Endometrial microvascular endothelial cells (primary cell): Measurements from ENCODE around the gene SRCIN1. TPM values are rescaled to one million over a fixed set of nuclear protein-coding genes. Genes with fewer than 3 reads are reported as not detected.

Experiments
- in situ Hi-C: cut with HindIII; loops from 2 replicates; pipeline ENCODE4 v1.10.0; 2017; ENCODE audit warnings: low sequenced_read_pairs, low pct_unique_long_range_greater_than_20kb; ENCODE audit errors: inconsistent ontology term
- total RNA-seq: library from RNA; depleted of rRNA; stranded (reverse); fragments of >200 nt; gene quantifications from one replicate; pipeline ENCODE4 v1.2.3, GENCODE V29; 2015; ENCODE audit errors: inconsistent ontology term

SRCIN1 gene
- total RNA-seq, 1 donor from 2014 or later = 0.37 TPM

- in situ Hi-C loops = no loop called here
Measured at GRCh38 chr17:38587203-38587602, 18.5 kb downstream of the SRCIN1 start.

GRCh38 chr17:38586788-38587187 lies 19.0 kb downstream of the SRCIN1 start:
- in situ Hi-C loops = no loop called here

GRCh38 chr17:38585918-38586529 lies 19.7 kb downstream of the SRCIN1 start:
- in situ Hi-C loops = no loop called here

- in situ Hi-C loops = no loop called here
Measured at GRCh38 chr17:38585056-38585917, 20.5 kb downstream of the SRCIN1 start.

- in situ Hi-C loops = no loop called here
Measured at GRCh38 chr17:38584350-38584925, 21.3 kb downstream of the SRCIN1 start.

GRCh38 chr17:38583828-38584349 lies 21.9 kb downstream of the SRCIN1 start:
- in situ Hi-C loops = no loop called here

- in situ Hi-C loops = no loop called here
Measured at GRCh38 chr17:38583176-38583575, 22.6 kb downstream of the SRCIN1 start.

GRCh38 chr17:38582069-38582468 lies 23.7 kb downstream of the SRCIN1 start:
- in situ Hi-C loops = no loop called here

- in situ Hi-C loops = no loop called here
Measured at GRCh38 chr17:38579934-38580333, 25.8 kb downstream of the SRCIN1 start.

GRCh38 chr17:38579083-38579480 lies 26.7 kb downstream of the SRCIN1 start:
- in situ Hi-C loops = no loop called here

GRCh38 chr17:38578229-38579082 lies 27.3 kb downstream of the SRCIN1 start:
- in situ Hi-C loops = no loop called here

GRCh38 chr17:38577645-38578173 lies 28.0 kb downstream of the SRCIN1 start:
- in situ Hi-C loops = no loop called here

- in situ Hi-C loops = no loop called here
Measured at GRCh38 chr17:38577244-38577643, 28.5 kb downstream of the SRCIN1 start.

- in situ Hi-C loops = no loop called here
Measured at GRCh38 chr17:38575781-38576180, 30.0 kb downstream of the SRCIN1 start.

- in situ Hi-C loops = no loop called here
Measured at GRCh38 chr17:38574712-38575111, 31.0 kb downstream of the SRCIN1 start.

- in situ Hi-C loops = no loop called here
Measured at GRCh38 chr17:38572669-38573365, 32.9 kb downstream of the SRCIN1 start.

GRCh38 chr17:38571833-38572668 lies 33.7 kb downstream of the SRCIN1 start:
- in situ Hi-C loops = no loop called here
